ENCODE results near the gene SCD5. TPM values are rescaled to one million over a fixed set of nuclear protein-coding genes. Genes with fewer than 3 reads are reported as not detected.

Gene SCD5
- total and polyA plus RNA-seq, 2 of the 8 experiments (the other 6 are each of a cell fraction or from before 2014, with no cell fraction given) = 0.92 to 1.2 TPM

DNA sequence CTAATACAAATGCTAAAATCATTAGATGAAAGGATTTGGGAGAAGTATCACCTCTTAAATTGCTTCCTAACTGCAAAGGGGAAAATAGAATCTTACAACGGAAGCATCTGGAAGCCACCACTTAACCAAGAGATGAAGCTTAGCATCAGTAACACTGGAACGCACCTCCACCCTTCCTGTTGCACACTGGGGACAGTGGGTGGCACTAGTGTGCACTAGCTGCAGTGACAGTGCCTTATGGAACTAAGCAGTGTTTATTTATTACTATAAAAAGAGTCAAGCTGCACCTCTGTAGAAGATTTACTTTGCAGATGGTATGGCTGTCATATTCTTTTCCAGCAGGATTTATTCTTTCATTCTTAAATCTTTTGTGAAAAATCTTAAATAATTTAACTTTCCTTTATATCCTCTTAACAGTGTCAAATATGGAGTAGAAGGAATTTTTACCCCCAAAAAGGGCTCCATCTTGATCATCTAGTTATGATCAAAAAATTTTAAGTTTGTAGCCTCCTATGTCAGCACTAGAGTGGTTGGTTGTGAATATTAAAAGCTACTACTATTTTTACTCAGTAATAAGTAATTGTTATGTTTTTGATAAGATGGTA, 76.7 kb downstream of the SCD5 start (continued):
- TF ChIP-seq, protein P1, sequence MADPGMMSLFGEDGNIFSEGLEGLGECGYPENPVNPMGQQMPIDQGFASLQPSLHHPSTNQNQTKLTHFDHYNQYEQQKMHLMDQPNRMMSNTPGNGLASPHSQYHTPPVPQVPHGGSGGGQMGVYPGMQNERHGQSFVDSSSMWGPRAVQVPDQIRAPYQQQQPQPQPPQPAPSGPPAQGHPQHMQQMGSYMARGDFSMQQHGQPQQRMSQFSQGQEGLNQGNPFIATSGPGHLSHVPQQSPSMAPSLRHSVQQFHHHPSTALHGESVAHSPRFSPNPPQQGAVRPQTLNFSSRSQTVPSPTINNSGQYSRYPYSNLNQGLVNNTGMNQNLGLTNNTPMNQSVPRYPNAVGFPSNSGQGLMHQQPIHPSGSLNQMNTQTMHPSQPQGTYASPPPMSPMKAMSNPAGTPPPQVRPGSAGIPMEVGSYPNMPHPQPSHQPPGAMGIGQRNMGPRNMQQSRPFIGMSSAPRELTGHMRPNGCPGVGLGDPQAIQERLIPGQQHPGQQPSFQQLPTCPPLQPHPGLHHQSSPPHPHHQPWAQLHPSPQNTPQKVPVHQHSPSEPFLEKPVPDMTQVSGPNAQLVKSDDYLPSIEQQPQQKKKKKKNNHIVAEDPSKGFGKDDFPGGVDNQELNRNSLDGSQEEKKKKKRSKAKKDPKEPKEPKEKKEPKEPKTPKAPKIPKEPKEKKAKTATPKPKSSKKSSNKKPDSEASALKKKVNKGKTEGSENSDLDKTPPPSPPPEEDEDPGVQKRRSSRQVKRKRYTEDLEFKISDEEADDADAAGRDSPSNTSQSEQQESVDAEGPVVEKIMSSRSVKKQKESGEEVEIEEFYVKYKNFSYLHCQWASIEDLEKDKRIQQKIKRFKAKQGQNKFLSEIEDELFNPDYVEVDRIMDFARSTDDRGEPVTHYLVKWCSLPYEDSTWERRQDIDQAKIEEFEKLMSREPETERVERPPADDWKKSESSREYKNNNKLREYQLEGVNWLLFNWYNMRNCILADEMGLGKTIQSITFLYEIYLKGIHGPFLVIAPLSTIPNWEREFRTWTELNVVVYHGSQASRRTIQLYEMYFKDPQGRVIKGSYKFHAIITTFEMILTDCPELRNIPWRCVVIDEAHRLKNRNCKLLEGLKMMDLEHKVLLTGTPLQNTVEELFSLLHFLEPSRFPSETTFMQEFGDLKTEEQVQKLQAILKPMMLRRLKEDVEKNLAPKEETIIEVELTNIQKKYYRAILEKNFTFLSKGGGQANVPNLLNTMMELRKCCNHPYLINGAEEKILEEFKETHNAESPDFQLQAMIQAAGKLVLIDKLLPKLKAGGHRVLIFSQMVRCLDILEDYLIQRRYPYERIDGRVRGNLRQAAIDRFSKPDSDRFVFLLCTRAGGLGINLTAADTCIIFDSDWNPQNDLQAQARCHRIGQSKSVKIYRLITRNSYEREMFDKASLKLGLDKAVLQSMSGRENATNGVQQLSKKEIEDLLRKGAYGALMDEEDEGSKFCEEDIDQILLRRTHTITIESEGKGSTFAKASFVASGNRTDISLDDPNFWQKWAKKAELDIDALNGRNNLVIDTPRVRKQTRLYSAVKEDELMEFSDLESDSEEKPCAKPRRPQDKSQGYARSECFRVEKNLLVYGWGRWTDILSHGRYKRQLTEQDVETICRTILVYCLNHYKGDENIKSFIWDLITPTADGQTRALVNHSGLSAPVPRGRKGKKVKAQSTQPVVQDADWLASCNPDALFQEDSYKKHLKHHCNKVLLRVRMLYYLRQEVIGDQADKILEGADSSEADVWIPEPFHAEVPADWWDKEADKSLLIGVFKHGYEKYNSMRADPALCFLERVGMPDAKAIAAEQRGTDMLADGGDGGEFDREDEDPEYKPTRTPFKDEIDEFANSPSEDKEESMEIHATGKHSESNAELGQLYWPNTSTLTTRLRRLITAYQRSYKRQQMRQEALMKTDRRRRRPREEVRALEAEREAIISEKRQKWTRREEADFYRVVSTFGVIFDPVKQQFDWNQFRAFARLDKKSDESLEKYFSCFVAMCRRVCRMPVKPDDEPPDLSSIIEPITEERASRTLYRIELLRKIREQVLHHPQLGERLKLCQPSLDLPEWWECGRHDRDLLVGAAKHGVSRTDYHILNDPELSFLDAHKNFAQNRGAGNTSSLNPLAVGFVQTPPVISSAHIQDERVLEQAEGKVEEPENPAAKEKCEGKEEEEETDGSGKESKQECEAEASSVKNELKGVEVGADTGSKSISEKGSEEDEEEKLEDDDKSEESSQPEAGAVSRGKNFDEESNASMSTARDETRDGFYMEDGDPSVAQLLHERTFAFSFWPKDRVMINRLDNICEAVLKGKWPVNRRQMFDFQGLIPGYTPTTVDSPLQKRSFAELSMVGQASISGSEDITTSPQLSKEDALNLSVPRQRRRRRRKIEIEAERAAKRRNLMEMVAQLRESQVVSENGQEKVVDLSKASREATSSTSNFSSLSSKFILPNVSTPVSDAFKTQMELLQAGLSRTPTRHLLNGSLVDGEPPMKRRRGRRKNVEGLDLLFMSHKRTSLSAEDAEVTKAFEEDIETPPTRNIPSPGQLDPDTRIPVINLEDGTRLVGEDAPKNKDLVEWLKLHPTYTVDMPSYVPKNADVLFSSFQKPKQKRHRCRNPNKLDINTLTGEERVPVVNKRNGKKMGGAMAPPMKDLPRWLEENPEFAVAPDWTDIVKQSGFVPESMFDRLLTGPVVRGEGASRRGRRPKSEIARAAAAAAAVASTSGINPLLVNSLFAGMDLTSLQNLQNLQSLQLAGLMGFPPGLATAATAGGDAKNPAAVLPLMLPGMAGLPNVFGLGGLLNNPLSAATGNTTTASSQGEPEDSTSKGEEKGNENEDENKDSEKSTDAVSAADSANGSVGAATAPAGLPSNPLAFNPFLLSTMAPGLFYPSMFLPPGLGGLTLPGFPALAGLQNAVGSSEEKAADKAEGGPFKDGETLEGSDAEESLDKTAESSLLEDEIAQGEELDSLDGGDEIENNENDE (IDR thresholded peaks at IDR 0.05; ENCODE audit: insufficient replicate concordance, low read length) = no peak
- TF ChIP-seq RBBP5 (IDR thresholded peaks at IDR 0.05; ENCODE audit: borderline replicate concordance, low read depth, low read length) = no peak
- TF ChIP-seq EP300 (IDR thresholded peaks at IDR 0.05; ENCODE audit: borderline replicate concordance in 1 of 2, low read depth in 2 of 2, low read length in 2 of 2) = no peak
- TF ChIP-seq POLR2AphosphoS5 (IDR thresholded peaks at IDR 0.05; ENCODE audit: low read depth, low read length) = no peak
- TF ChIP-seq SAP30 (IDR thresholded peaks at IDR 0.05; ENCODE audit: insufficient read depth, insufficient replicate concordance, low read length) = no peak
- no peak for TF ChIP-seq GTF2F1 (IDR thresholded peaks at IDR 0.05; ENCODE audit: borderline replicate concordance, low read depth, low read length)
- no peak for TF ChIP-seq TBP (IDR thresholded peaks at IDR 0.05; ENCODE audit: low read depth, low read length)
